Ovary (tissue), 3 donors: ENCODE results near the gene IL1RL1.

ENCODE experiments used
- CTCF ChIP-seq, 3 donors: fragments of 450-650 bp in 2 of 3; fragments of 200-600 bp in 1 of 3; IDR thresholded peaks; one replicate each; pipeline versions ENCODE4 v1.5.1 to v1.8.0; 2016 to 2022; ENCODE audit warnings: antibody characterized with exemption in 3 of 3, mild to moderate bottlenecking in 1 of 3
- EP300 ChIP-seq: sonication (generic); formaldehyde crosslinking; IDR thresholded peaks from one replicate; pipeline ENCODE4 v1.6.1; 2017; ENCODE audit warnings: antibody characterized with exemption
- POLR2A ChIP-seq: fragments of 450-650 bp; IDR thresholded peaks from one replicate; pipeline ENCODE4 v1.6.1; 2017; ENCODE audit warnings: antibody characterized with exemption, mild to moderate bottlenecking, moderate library complexity
- donor health status: DM: no; HTN: no; CAD: no.

GRCh38 chr2:102344397-102344796 lies 33.0 kb downstream of the IL1RL1 start:
- no peak for TF ChIP-seq CTCF (IDR thresholded peaks at IDR 0.05)
- TF ChIP-seq POLR2A = no peak
- TF ChIP-seq EP300 = no peak
